NCI-H345 treated with DMSO at 0.1 percent for 48 hours (cell line): ENCODE data around the gene CDH2.
"Not testable (repeated sequence)": the region's sequence is repeated elsewhere in the genome, so short reads cannot be mapped to it uniquely, and the experiment has no call there.

Experiments used
- DNase-seq: peaks from one replicate; lab custom pipeline; 2025; ENCODE audit not compliant: unreplicated experiment; lab: John Stamatoyannopoulos, UW

Gene CDH2

GRCh38 chr18:27931535-27931934 lies 245.4 kb downstream of the CDH2 start:
- DNase-seq, result no peak

GRCh38 chr18:27922780-27923179 lies 254.2 kb downstream of the CDH2 start:
- no peak for DNase-seq

GRCh38 chr18:27921904-27922751 lies 254.8 kb downstream of the CDH2 start:
- DNase-seq, result no peak

GRCh38 chr18:27921392-27921791 lies 255.5 kb downstream of the CDH2 start:
- no peak for DNase-seq

GRCh38 chr18:27920836-27921235 lies 256.1 kb downstream of the CDH2 start:
- DNase-seq, result no peak

GRCh38 chr18:27906189-27906588 lies 270.7 kb downstream of the CDH2 start:
- DNase-seq, result not testable (repeated sequence)

- DNase-seq, result no peak
Measured at GRCh38 chr18:27903906-27904305, 273.0 kb downstream of the CDH2 start.

GRCh38 chr18:27901424-27902226 lies 275.3 kb downstream of the CDH2 start:
- peak; percentile 22 for DNase-seq
